Measurements from ENCODE around the gene GFAP.

The GFAP gene

GRCh38 chr17:44935116-44935515 is 19.8 kb upstream of the GFAP start:
- Mint-ChIP-seq H3K4me1 (no peaks in the 10 kb centered on the region), H3K4me3 (no peak overlapping the region), H3K27ac (no peak overlapping the region), H3K27me3 (no peaks in the 10 kb centered on the region), H3K9me3 (no peaks in the 10 kb centered on the region)
- ATAC-seq (peak; percentile 37), DNase-seq (no peak)

GRCh38 chr17:44934745-44935105 is 19.4 kb upstream of the GFAP start:
- H3K27ac Mint-ChIP-seq: no peak overlapping the region
- H3K4me3 Mint-ChIP-seq: no peak overlapping the region
- H3K27me3 Mint-ChIP-seq: no peaks in the 10 kb centered on the region
- no peaks in the 10 kb centered on the region for H3K9me3 Mint-ChIP-seq
- no peaks in the 10 kb centered on the region for H3K4me1 Mint-ChIP-seq
- no peak for DNase-seq
- no peak for ATAC-seq

GRCh38 chr17:44933824-44934744 is 18.8 kb upstream of the GFAP start:
- no peak overlapping the region for H3K27ac Mint-ChIP-seq
- no peaks in the 10 kb centered on the region for H3K4me1 Mint-ChIP-seq
- no peak overlapping the region for H3K4me3 Mint-ChIP-seq
- no peaks in the 10 kb centered on the region for H3K27me3 Mint-ChIP-seq
- H3K9me3 Mint-ChIP-seq: no peaks in the 10 kb centered on the region
- ATAC-seq (no peak), DNase-seq (no peak)

GRCh38 chr17:44932787-44933097 is 17.4 kb upstream of the GFAP start:
- H3K9me3 Mint-ChIP-seq: no peaks in the 10 kb centered on the region
- ATAC-seq (no peak), DNase-seq (no peak)
- no peak overlapping the region for H3K27ac Mint-ChIP-seq
- H3K27me3 Mint-ChIP-seq: no peaks in the 10 kb centered on the region
- no peak overlapping the region for H3K4me3 Mint-ChIP-seq
- no peaks in the 10 kb centered on the region for H3K4me1 Mint-ChIP-seq

- no peak overlapping the region for H3K27ac Mint-ChIP-seq
- no peaks in the 10 kb centered on the region for H3K4me1 Mint-ChIP-seq
- no peaks in the 10 kb centered on the region for H3K9me3 Mint-ChIP-seq
- DNase-seq: no peak
- H3K4me3 Mint-ChIP-seq: no peak overlapping the region
- no peaks in the 10 kb centered on the region for H3K27me3 Mint-ChIP-seq
- no peak for ATAC-seq
Measured at GRCh38 chr17:44932096-44932786, 16.9 kb upstream of the GFAP start.

- H3K27me3 Mint-ChIP-seq: no peaks in the 10 kb centered on the region
- H3K27ac Mint-ChIP-seq: no peak overlapping the region
- no peak for ATAC-seq
Measured at GRCh38 chr17:44931376-44931775, 16.1 kb upstream of the GFAP start.

GRCh38 chr17:44930667-44931066 is 15.4 kb upstream of the GFAP start:
- Mint-ChIP-seq H3K4me1 (no peaks in the 10 kb centered on the region), H3K9me3 (no peaks in the 10 kb centered on the region), H3K27me3 (no peaks in the 10 kb centered on the region), H3K4me3 (no peak overlapping the region), H3K27ac (no peak overlapping the region)
- no peak for ATAC-seq
- no peak for DNase-seq

More at GRCh38 chr17:44931376-44931775, 16.1 kb upstream of the GFAP start:
- no peaks in the 10 kb centered on the region for H3K9me3 Mint-ChIP-seq
- no peaks in the 10 kb centered on the region for H3K4me1 Mint-ChIP-seq
- no peak for DNase-seq
- no peak overlapping the region for H3K4me3 Mint-ChIP-seq

GRCh38 chr17:44928950-44929720 is 13.8 kb upstream of the GFAP start:
- ATAC-seq: no peak
- H3K27ac Mint-ChIP-seq: no peak overlapping the region
- H3K4me1 Mint-ChIP-seq: no peaks in the 10 kb centered on the region
- H3K4me3 Mint-ChIP-seq: no peak overlapping the region
- no peaks in the 10 kb centered on the region for H3K27me3 Mint-ChIP-seq
- no peak for DNase-seq
- no peaks in the 10 kb centered on the region for H3K9me3 Mint-ChIP-seq

- no peaks in the 10 kb centered on the region for H3K27me3 Mint-ChIP-seq
- H3K4me3 Mint-ChIP-seq: no peak overlapping the region
- ATAC-seq: no peak
- H3K4me1 Mint-ChIP-seq: no peaks in the 10 kb centered on the region
- H3K9me3 Mint-ChIP-seq: no peaks in the 10 kb centered on the region
- no peak for DNase-seq
- no peak overlapping the region for H3K27ac Mint-ChIP-seq
Measured at GRCh38 chr17:44928136-44928535, 12.8 kb upstream of the GFAP start.

GRCh38 chr17:44927696-44928095 is 12.4 kb upstream of the GFAP start:
- no peak overlapping the region for H3K27ac Mint-ChIP-seq

GRCh38 chr17:44926821-44927525 is 11.7 kb upstream of the GFAP start:
- Mint-ChIP-seq H3K4me1 (no peaks in the 10 kb centered on the region), H3K4me3 (no peak overlapping the region), H3K27ac (no peak overlapping the region), H3K27me3 (peaks cover 11% of the 10 kb centered on the region), H3K9me3 (no peaks in the 10 kb centered on the region)
- ATAC-seq (no peak), DNase-seq (no peak)

More at GRCh38 chr17:44927696-44928095, 12.4 kb upstream of the GFAP start:
- peaks cover 3% of the 10 kb centered on the region for H3K27me3 Mint-ChIP-seq
- H3K4me3 Mint-ChIP-seq: no peak overlapping the region
- DNase-seq (no peak), ATAC-seq (no peak)
- H3K4me1 Mint-ChIP-seq: no peaks in the 10 kb centered on the region
- no peaks in the 10 kb centered on the region for H3K9me3 Mint-ChIP-seq

- no peaks in the 10 kb centered on the region for H3K9me3 Mint-ChIP-seq
- ATAC-seq: no peak
Measured at GRCh38 chr17:44925731-44926697, 10.7 kb upstream of the GFAP start.

GRCh38 chr17:44924107-44924544 is 8.8 kb upstream of the GFAP start:
- H3K4me1 Mint-ChIP-seq: peaks cover 12% of the 10 kb centered on the region
- no peak overlapping the region for H3K27ac Mint-ChIP-seq
- DNase-seq: no peak
- no peak for ATAC-seq
- no peaks in the 10 kb centered on the region for H3K9me3 Mint-ChIP-seq
- H3K4me3 Mint-ChIP-seq: no peak overlapping the region
- peaks cover 38% of the 10 kb centered on the region for H3K27me3 Mint-ChIP-seq

More at GRCh38 chr17:44925731-44926697, 10.7 kb upstream of the GFAP start:
- H3K4me3 Mint-ChIP-seq: no peak overlapping the region
- H3K4me1 Mint-ChIP-seq: peaks cover under 1% of the 10 kb centered on the region
- peaks cover 20% of the 10 kb centered on the region for H3K27me3 Mint-ChIP-seq
- no peak for DNase-seq
- H3K27ac Mint-ChIP-seq: no peak overlapping the region

GRCh38 chr17:44922746-44923470 is 7.6 kb upstream of the GFAP start:
- Mint-ChIP-seq H3K27me3 (peaks cover 38% of the 10 kb centered on the region), H3K27ac (no peak overlapping the region), H3K4me3 (no peak overlapping the region), H3K9me3 (no peaks in the 10 kb centered on the region), H3K4me1 (peaks cover 12% of the 10 kb centered on the region)
- DNase-seq (no peak), ATAC-seq (no peak)
